ENCODE measurements around the gene COBL. TPM values are rescaled to one million over a fixed set of nuclear protein-coding genes. Genes with fewer than 3 reads are reported as not detected.

COBL gene
- total RNA-seq, 1 experiment from 2014 or later: 0.03 TPM

DNA sequence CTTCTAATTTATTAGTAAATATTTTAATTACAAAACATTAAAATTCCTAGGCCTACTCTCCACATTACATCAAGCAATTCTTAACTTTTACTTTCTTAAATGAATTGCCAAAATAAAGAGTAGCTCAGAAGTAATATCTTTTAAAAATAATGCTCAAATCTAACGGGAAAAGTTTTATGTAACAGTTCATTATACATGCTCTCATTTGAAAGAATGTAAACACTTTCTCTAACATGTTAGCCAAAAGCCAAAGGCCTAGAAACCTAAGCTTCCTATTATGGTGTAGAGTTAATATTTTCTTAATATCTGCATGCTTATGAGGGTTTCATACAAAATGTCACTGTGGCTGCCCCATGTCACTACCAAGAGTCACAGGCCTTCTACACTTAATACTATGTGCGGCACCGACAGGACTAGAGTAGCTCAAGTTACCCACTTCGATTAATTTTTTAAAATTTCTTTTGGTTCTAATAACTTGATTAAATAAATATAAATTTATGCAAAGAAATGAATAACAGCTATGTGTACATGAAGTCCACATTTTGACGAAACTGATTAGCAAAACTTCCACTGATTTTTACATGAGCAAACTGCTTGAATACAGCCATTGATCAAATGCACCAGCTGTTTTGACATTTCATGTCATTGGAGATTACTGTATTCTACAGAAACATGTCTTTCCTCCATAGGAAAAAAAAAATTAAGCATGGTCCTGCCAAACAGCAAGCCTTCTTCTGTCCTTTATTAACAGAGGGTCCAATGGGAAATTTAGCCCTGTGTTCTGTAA is 3.5 kb downstream of the COBL start:
- H3K9me3 ChIP-seq: no peaks in the 10 kb centered on the region
- H3K27me3 ChIP-seq: no peaks in the 10 kb centered on the region; the same call in 1 of the 2 replicates
- no peaks in the 10 kb centered on the region for H3K36me3 ChIP-seq
- DNase-seq: no peak
- no peak overlapping the region for H3K4me3 ChIP-seq

GRCh38 chr7:51311166-51311565 is 5.4 kb downstream of the COBL start:
- DNase-seq: no peak
- Histone ChIP-seq H3K27me3 (no peaks in the 10 kb centered on the region; the same call in 1 of the 2 replicates), H3K36me3 (no peaks in the 10 kb centered on the region), H3K4me3 (no peak overlapping the region), H3K9me3 (no peaks in the 10 kb centered on the region)

- Histone ChIP-seq H3K27me3 (no peaks in the 10 kb centered on the region), H3K4me3 (no peak overlapping the region), H3K36me3 (no peaks in the 10 kb centered on the region), H3K9me3 (no peaks in the 10 kb centered on the region)
- no peak for DNase-seq
These were observed 6.5 kb downstream of the COBL start for GRCh38 chr7:51310131-51310583.

- Histone ChIP-seq H3K27me3 (no peaks in the 10 kb centered on the region), H3K4me3 (no peak overlapping the region), H3K36me3 (no peaks in the 10 kb centered on the region), H3K9me3 (no peaks in the 10 kb centered on the region)
- no peak for DNase-seq
These were observed 7.1 kb downstream of the COBL start for GRCh38 chr7:51309361-51310130.

DNA sequence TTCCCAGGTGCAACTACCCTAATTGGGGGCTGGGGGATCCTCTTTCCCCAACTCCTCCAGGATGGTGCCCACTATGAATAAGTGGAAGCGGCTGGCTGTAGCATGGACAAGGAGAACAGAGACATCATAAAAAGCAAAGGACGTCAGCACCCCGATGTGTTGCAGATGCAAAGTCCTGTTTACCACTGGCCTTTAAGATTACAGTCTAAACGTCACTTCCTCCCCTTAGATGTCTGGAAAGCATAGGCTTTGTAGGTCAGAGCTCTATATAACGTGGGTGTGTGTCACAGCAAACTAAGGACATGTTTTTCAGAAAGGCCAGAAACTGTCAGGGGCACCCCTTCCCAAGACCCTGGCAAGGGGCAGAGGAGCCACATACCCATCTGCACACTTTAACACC is 7.9 kb downstream of the COBL start:
- no peak for DNase-seq
- Histone ChIP-seq H3K36me3 (no peaks in the 10 kb centered on the region), H3K4me3 (no peak overlapping the region), H3K9me3 (no peaks in the 10 kb centered on the region), H3K27me3 (no peaks in the 10 kb centered on the region)

GRCh38 chr7:51308265-51308664 is 8.3 kb downstream of the COBL start:
- Histone ChIP-seq H3K9me3 (no peaks in the 10 kb centered on the region), H3K36me3 (no peaks in the 10 kb centered on the region), H3K27me3 (no peaks in the 10 kb centered on the region), H3K4me3 (no peak overlapping the region)
- DNase-seq: no peak

GRCh38 chr7:51307651-51308210 is 8.9 kb downstream of the COBL start:
- no peak for DNase-seq
- Histone ChIP-seq H3K4me3 (no peak overlapping the region), H3K36me3 (no peaks in the 10 kb centered on the region), H3K27me3 (no peaks in the 10 kb centered on the region), H3K9me3 (no peaks in the 10 kb centered on the region)

- no peak for DNase-seq
- H3K9me3 ChIP-seq: no peaks in the 10 kb centered on the region
- H3K27me3 ChIP-seq: no peaks in the 10 kb centered on the region
- no peak overlapping the region for H3K4me3 ChIP-seq
- H3K36me3 ChIP-seq: no peaks in the 10 kb centered on the region
These were observed 9.8 kb downstream of the COBL start for GRCh38 chr7:51306761-51307160.

DNA sequence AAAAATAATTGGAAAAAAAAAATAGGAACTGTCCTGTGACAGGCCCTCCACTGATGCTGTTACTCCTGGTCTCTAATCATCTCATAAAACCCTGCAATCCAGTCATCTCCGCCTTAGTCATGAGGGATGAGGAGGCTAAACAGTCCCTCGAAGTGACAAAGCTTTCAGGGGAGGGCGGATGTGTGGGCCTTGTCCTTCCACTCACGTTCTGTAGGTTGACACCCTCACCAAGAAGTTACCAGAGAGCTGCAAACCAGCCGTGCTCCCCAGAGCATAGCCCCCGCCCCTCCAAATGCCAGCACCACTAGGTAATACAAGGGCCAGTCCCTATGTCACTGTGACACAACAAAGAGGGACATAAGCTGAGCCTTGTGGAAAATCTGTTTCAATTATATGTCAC is 11.9 kb downstream of the COBL start:
- no peak overlapping the region for H3K4me3 ChIP-seq
- no peaks in the 10 kb centered on the region for H3K27me3 ChIP-seq
- no peaks in the 10 kb centered on the region for H3K36me3 ChIP-seq
- DNase-seq: no peak
- H3K9me3 ChIP-seq: no peaks in the 10 kb centered on the region

DNA sequence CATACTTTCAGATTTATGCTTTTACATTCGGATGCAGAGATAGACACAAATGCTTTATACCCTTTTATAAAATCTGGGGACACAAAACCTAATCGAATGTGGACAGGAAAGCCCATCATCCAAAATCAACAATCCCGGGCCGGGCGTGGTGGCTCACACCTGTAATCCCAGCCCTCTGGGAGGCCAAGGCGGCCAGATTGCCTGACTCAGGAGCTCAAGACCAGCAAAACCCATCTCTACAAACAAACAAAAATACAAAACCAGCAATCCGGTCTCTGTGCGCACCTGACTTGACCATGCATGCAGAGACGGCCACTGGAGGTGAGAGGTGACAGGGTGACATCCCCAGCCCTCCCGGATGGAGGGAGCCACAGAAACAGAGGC is 13.5 kb downstream of the COBL start:
- H3K36me3 ChIP-seq: no peaks in the 10 kb centered on the region
- no peaks in the 10 kb centered on the region for H3K9me3 ChIP-seq
- H3K27me3 ChIP-seq: no peaks in the 10 kb centered on the region
- H3K4me3 ChIP-seq: no peak overlapping the region
- no peak for DNase-seq

- no peaks in the 10 kb centered on the region for H3K36me3 ChIP-seq
- H3K9me3 ChIP-seq: no peaks in the 10 kb centered on the region
- no peaks in the 10 kb centered on the region for H3K27me3 ChIP-seq
- H3K4me3 ChIP-seq: no peak overlapping the region
- DNase-seq: no peak
These were observed 14.8 kb downstream of the COBL start for GRCh38 chr7:51301806-51302205.

GRCh38 chr7:51300762-51301674 is 15.6 kb downstream of the COBL start:
- DNase-seq: no peak
- Histone ChIP-seq H3K27me3 (no peaks in the 10 kb centered on the region), H3K4me3 (no peak overlapping the region), H3K9me3 (no peaks in the 10 kb centered on the region), H3K36me3 (no peaks in the 10 kb centered on the region)

DNA sequence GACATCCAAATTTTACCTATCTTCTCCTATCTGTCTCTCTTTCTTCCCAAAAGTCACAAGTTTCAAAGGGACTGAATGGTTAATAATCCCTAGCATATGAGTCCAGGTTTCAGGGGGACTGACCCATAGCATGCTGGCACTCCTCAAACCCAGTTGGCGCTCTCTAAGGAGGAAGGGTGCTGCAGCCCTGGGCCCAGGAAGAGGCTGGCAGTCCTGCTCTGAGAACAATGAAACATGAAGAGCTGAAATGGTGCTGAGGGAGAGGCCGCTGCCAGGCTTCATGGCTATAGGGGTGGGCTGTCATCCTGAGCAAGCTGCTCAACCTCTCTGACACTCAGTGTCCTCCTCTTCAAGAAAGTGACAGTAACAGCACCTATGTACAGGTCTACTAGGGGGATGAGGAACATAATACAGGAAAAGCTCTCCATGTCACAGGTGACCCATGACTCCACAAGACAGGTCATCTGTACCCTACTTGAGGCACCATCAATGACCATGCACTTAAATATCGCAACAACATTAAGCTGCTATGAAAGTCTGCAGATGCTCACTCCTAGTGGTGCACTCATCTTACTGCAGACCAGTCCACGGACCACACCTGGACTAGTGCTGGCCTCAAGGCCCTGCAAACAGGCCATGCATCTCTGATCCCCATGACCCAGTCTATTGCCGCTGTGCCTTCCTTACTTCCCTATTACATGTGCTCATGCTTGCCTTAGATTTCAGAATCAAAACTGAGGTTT is 17.0 kb downstream of the COBL start:
- H3K27me3 ChIP-seq: no peaks in the 10 kb centered on the region
- no peak for DNase-seq
- H3K4me3 ChIP-seq: no peak overlapping the region
- H3K9me3 ChIP-seq: no peaks in the 10 kb centered on the region
- no peaks in the 10 kb centered on the region for H3K36me3 ChIP-seq

DNA sequence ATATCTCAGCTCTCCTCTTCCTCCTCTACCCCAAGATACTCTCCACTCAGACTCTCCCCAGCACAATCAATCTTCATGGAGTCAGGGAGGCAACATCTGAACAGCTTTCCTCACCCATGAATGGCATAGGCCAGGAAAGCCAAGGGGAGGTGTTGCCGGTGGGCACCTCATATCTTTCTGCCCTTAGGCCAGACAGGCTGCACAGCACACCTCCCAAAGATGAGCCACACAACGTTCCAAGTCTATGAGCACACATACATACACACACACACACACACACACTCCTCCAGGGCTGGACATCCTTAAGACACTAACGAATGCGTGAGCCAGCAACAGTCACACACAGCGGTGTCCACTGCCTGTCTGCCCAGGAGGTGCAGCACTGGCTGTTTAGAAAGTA is 17.7 kb downstream of the COBL start:
- H3K27me3 ChIP-seq: no peaks in the 10 kb centered on the region
- DNase-seq: no peak
- H3K4me3 ChIP-seq: no peak overlapping the region
- H3K9me3 ChIP-seq: no peaks in the 10 kb centered on the region
- H3K36me3 ChIP-seq: no peaks in the 10 kb centered on the region

GRCh38 chr7:51297986-51298385 is 18.6 kb downstream of the COBL start:
- no peaks in the 10 kb centered on the region for H3K27me3 ChIP-seq
- H3K4me3 ChIP-seq: no peak overlapping the region
- no peaks in the 10 kb centered on the region for H3K9me3 ChIP-seq
- H3K36me3 ChIP-seq: no peaks in the 10 kb centered on the region
- no peak for DNase-seq
